Hepatocyte (in vitro differentiated cells): Measurements from ENCODE around the gene PDLIM7. TPM values are rescaled to one million over a fixed set of nuclear protein-coding genes. Genes with fewer than 3 reads are reported as not detected.

Experiments used
- DNase-seq: peaks from one replicate; pipeline ENCODE4 v3.0.0-alpha.2; 2016; ENCODE audit warnings: low spot score
- H2AFZ ChIP-seq: fragments of 200-600 bp; sonication (generic); 2 replicates; pipeline ENCODE4 v1.6.0; 2016; ENCODE audit warnings: antibody characterized with exemption, mild to moderate bottlenecking
- H3K27ac ChIP-seq: fragments of 200-600 bp; sonication (generic); 2 replicates; pipeline ENCODE4 v1.5.1; 2016; ENCODE audit warnings: mild to moderate bottlenecking
- H3K27me3 ChIP-seq: fragments of 200-600 bp; sonication (generic); 2 replicates; pipeline ENCODE4 v1.6.1; 2016
- H3K36me3 ChIP-seq: fragments of 200-600 bp; sonication (generic); replicated peaks from 2 replicates; pipeline ENCODE4 v1.5.1; 2016; ENCODE audit warnings: low read depth; ENCODE audit not compliant: insufficient read depth
- H3K4me1 ChIP-seq: fragments of 200-600 bp; sonication (generic); 2 replicates; pipeline ENCODE4 v1.5.1; 2016; ENCODE audit warnings: mild to moderate bottlenecking, moderate library complexity; ENCODE audit not compliant: insufficient read depth
- H3K4me2 ChIP-seq: fragments of 200-600 bp; sonication (generic); 2 replicates; pipeline ENCODE4 v1.6.0; 2016
- H3K4me3 ChIP-seq: fragments of 200-600 bp; sonication (generic); 2 replicates; pipeline ENCODE4 v1.5.1; 2016; ENCODE audit warnings: mild to moderate bottlenecking
- H3K79me2 ChIP-seq: fragments of 200-600 bp; sonication (generic); 2 replicates; pipeline ENCODE4 v1.6.0; 2017; ENCODE audit warnings: mild to moderate bottlenecking
- H3K9me2 ChIP-seq: fragments of 200-600 bp; sonication (generic); replicated peaks from 2 replicates; pipeline ENCODE4 v1.6.0; 2017; ENCODE audit warnings: mild to moderate bottlenecking; ENCODE audit not compliant: insufficient read depth
- H3K9me3 ChIP-seq: fragments of 200-600 bp; sonication (generic); 2 replicates; pipeline ENCODE4 v1.5.1; 2016; ENCODE audit warnings: low read depth, mild to moderate bottlenecking
- H4K20me1 ChIP-seq: fragments of 200-600 bp; sonication (generic); 2 replicates; pipeline ENCODE4 v1.6.0; 2016; ENCODE audit warnings: mild to moderate bottlenecking; ENCODE audit not compliant: insufficient read depth, poor library complexity, severe bottlenecking
- EZH2 ChIP-seq: fragments of 200-600 bp; sonication (generic); IDR thresholded peaks from 2 replicates; pipeline ENCODE4 v1.6.1; 2016; ENCODE audit warnings: antibody characterized with exemption, mild to moderate bottlenecking, borderline replicate concordance
- EZH2phosphoT487 ChIP-seq: fragments of 200-600 bp; sonication (generic); IDR thresholded peaks from one replicate; pipeline ENCODE4 v1.6.1; 2018; ENCODE audit warnings: antibody characterized with exemption, mild to moderate bottlenecking, low read depth, moderate library complexity; ENCODE audit not compliant: unreplicated experiment, severe bottlenecking
- WGBS: methylation state at CpG from one replicate; pipeline ENCODE4 v1.1.6; 2016; ENCODE audit warnings: low lambda C conversion rate; ENCODE audit errors: missing lambda C conversion rate; 5-methylcytosine and 5-hydroxymethylcytosine counted together
- polyA plus RNA-seq: library from polyadenylated mRNA; unstranded; fragments of >200 nt; fragmentation: Nextera tagmentation; extraction: Ambion mirVana; gene quantifications from 2 replicates; pipeline ENCODE4 v1.2.1, GENCODE V29; 2016
- total RNA-seq: library from RNA; depleted of rRNA; stranded (reverse); fragments of >200 nt; gene quantifications from 2 replicates; pipeline ENCODE4 v1.2.3, GENCODE V29; 2014
- TF ChIP-seq, protein P1 (sequence below): fragments of 200-600 bp; sonication (generic); IDR thresholded peaks from 2 replicates; pipeline ENCODE4 v1.5.1; 2016; ENCODE audit warnings: antibody characterized with exemption, mild to moderate bottlenecking; ENCODE audit not compliant: poor library complexity

The PDLIM7 gene
- total and polyA plus RNA-seq, 2 experiments from 2014 or later: 57.1 to 143 TPM

DNA sequence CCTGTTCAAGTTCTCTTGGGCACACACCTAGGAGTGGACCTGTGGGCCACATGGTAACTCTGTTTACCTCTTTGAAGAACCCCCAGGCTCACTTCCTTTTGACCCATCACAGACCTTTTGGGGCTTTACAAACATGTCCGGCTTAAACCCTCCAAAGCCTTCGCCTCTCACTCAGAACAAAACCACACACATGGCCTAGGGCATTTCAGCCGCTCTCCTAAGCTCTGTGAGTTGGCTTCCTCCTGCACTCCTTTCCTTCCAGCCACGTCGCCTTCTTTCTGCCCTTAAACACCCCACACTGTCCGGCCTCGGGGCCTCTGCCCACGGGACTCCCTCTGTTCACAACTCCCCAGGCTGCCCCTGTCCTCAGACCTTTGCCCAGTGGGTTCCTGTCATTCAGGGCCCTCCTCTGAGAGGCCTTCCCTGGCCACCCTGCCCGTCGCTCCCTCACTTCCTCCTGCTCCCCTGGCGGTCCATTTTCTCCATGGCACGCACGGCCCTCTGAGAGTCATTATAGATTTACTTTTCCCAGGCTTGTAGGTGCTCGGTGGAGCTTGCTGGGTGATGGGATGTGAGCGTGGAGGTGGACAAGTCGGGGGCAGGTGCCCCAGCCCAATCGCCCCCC is 10.3 kb upstream of the PDLIM7 start:
- Histone ChIP-seq H3K27ac (no peak overlapping the region), H3K4me1 (no peaks in the 10 kb centered on the region), H3K4me3 (no peak overlapping the region)

DNA sequence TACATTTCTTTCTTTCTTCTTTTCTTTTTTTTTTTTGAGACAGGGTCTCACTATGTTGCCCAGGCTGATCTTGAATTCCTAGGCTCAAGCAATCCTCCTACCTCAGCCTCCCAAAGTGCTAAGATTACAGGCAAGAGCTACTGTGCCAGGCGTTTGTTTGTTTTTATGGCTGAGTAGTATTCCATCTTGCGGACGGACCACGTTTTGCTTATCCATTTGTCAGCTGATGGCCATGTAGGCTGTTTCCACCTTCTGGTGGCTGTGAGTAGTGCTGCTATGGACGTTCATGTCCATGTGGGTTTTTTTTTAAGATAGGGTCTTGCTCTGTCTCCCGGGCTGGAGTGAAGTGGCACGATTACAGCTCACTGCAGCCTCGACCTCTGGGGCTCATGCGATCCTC is 9.8 kb upstream of the PDLIM7 start:
- H3K27ac ChIP-seq: no peak overlapping the region
- 92% methylated on average over 9 of the region's 9 CpGs for WGBS
- H3K4me1 ChIP-seq: no peaks in the 10 kb centered on the region

More for the DNA sequence above, 10.3 kb upstream of the PDLIM7 start:
- H3K36me3 ChIP-seq: no peaks in the 10 kb centered on the region
- WGBS: 94% methylated on average over 17 of the region's 17 CpGs
- DNase-seq: no peak
- no peaks in the 10 kb centered on the region for H4K20me1 ChIP-seq
- H3K9me2 ChIP-seq: no peaks in the 10 kb centered on the region
- TF ChIP-seq, protein P1, sequence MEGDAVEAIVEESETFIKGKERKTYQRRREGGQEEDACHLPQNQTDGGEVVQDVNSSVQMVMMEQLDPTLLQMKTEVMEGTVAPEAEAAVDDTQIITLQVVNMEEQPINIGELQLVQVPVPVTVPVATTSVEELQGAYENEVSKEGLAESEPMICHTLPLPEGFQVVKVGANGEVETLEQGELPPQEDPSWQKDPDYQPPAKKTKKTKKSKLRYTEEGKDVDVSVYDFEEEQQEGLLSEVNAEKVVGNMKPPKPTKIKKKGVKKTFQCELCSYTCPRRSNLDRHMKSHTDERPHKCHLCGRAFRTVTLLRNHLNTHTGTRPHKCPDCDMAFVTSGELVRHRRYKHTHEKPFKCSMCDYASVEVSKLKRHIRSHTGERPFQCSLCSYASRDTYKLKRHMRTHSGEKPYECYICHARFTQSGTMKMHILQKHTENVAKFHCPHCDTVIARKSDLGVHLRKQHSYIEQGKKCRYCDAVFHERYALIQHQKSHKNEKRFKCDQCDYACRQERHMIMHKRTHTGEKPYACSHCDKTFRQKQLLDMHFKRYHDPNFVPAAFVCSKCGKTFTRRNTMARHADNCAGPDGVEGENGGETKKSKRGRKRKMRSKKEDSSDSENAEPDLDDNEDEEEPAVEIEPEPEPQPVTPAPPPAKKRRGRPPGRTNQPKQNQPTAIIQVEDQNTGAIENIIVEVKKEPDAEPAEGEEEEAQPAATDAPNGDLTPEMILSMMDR: no peak
- TF ChIP-seq EZH2phosphoT487 (no peak), EZH2 (no peak)
- no peaks in the 10 kb centered on the region for H3K79me2 ChIP-seq
- H3K9me3 ChIP-seq: no peaks in the 10 kb centered on the region
- no peaks in the 10 kb centered on the region for H3K27me3 ChIP-seq
- H3K4me2 ChIP-seq: no peak overlapping the region
- H2AFZ ChIP-seq: no peak overlapping the region

DNA sequence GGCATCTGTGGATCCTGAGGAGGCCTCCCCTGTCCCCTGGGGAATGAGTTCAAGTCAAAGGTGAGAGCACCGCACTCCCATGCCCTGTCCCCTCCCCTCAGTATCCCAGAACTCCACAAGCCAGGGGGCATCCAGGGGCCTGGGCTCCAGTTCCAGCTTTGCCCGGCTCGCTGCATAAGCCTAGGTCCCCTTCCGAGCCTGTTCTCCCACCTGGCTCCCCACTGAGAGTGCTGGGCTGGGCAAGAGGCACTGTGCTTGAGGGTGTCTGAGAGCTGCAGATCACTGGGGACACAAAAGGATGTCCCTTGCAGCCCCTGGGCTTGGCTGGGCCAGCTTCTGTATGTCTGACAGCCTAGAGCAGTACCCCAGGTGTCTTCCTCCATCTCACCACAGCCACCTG is 7.7 kb upstream of the PDLIM7 start:
- TF ChIP-seq, protein P1: no peak
- TF ChIP-seq EZH2 (no peak), EZH2phosphoT487 (no peak)

More for the DNA sequence above, 9.8 kb upstream of the PDLIM7 start:
- Histone ChIP-seq H3K79me2 (no peaks in the 10 kb centered on the region), H3K36me3 (no peaks in the 10 kb centered on the region), H3K9me2 (no peaks in the 10 kb centered on the region), H4K20me1 (no peaks in the 10 kb centered on the region), H3K4me2 (no peak overlapping the region), H3K27me3 (no peaks in the 10 kb centered on the region), H3K4me3 (no peak overlapping the region), H3K9me3 (no peaks in the 10 kb centered on the region), H2AFZ (no peak overlapping the region)
- DNase-seq: no peak
- TF ChIP-seq EZH2: no peak
- no peak for TF ChIP-seq EZH2phosphoT487
- TF ChIP-seq, protein P1: no peak

More for the DNA sequence above, 7.7 kb upstream of the PDLIM7 start:
- no peak overlapping the region for H3K4me3 ChIP-seq
- DNase-seq: no peak
- no peaks in the 10 kb centered on the region for H4K20me1 ChIP-seq
- H3K79me2 ChIP-seq: no peaks in the 10 kb centered on the region
- no peak overlapping the region for H3K27ac ChIP-seq
- peaks cover 4% of the 10 kb centered on the region for H3K4me1 ChIP-seq
- no peaks in the 10 kb centered on the region for H3K27me3 ChIP-seq
- H3K9me3 ChIP-seq: no peaks in the 10 kb centered on the region
- H2AFZ ChIP-seq: no peak overlapping the region
- H3K9me2 ChIP-seq: no peaks in the 10 kb centered on the region
- no peaks in the 10 kb centered on the region for H3K36me3 ChIP-seq
- H3K4me2 ChIP-seq: no peak overlapping the region
- WGBS: 99% methylated on average over 4 of the region's 4 CpGs
